ENCODE results near the gene FOXN3. TPM values are rescaled to one million over a fixed set of nuclear protein-coding genes. Genes with fewer than 3 reads are reported as not detected.

FOXN3 gene
- total and polyA plus RNA-seq, 2 donors (not counting 3 experiments of a cell fraction or from before 2014, with no cell fraction given) = 16.9 to 41.8 TPM

- DNase-seq (ENCODE audit: low read depth, low spot score) (no peak), FAIRE-seq (no peak)
- no peaks in the 10 kb centered on the region for H3K4me1 ChIP-seq (ENCODE audit: control insufficient read depth, extremely low read depth, insufficient read depth, low read length)
- H3K4me3 ChIP-seq (replicated peaks in 1 of 3; ENCODE audit: insufficient read depth in 1 of 3, low read depth in 1 of 3, low read length in 3 of 3) = no peak overlapping the region
- H3K9ac ChIP-seq (replicated peaks; ENCODE audit: extremely low read depth, insufficient read depth, low read length) = no peak overlapping the region
- H2AFZ ChIP-seq (ENCODE audit: low read depth, low read length) = no peak overlapping the region
- POLR2A ChIA-PET = no interaction called here
- intact Hi-C loops (cut with micrococcal nuclease) (no loop called here), dilution Hi-C loops (cut with MboI; ENCODE audit: extremely low pct_ligation_motif_present, low sequenced_read_pairs) (no loop called here)
- no peaks in the 10 kb centered on the region for H3K27me3 ChIP-seq (ENCODE audit: control insufficient read depth in 2 of 2, insufficient read depth in 2 of 2, low read length in 2 of 2)
- no peak for TF ChIP-seq MYC (IDR thresholded peaks at IDR 0.05; ENCODE audit: low read depth, low read length)
- no peak for TF ChIP-seq JUN (IDR thresholded peaks at IDR 0.05; ENCODE audit: borderline replicate concordance, insufficient read depth, insufficient read length, low read depth)
- TF ChIP-seq POLR2A (IDR thresholded peaks at IDR 0.05; ENCODE audit: low read depth, low read length) = no peak
- no peak for TF ChIP-seq GATA2 (IDR thresholded peaks at IDR 0.05; ENCODE audit: insufficient read depth, insufficient read length, low read depth, low read length)
- no peak for TF ChIP-seq EZH2 (IDR thresholded peaks at IDR 0.05; ENCODE audit: borderline replicate concordance, low read depth, low read length, severe bottlenecking)
- TF ChIP-seq CTCF (IDR thresholded peaks at IDR 0.05; ENCODE audit: extremely low read depth in 1 of 2, insufficient read depth in 1 of 2, low read depth in 1 of 2, low read length in 2 of 2) = no peak
- H4K20me1 ChIP-seq (replicated peaks; ENCODE audit: control insufficient read depth, extremely low read depth, insufficient read depth, low read length) = no peaks in the 10 kb centered on the region
- H3K27ac ChIP-seq (ENCODE audit: insufficient read depth, low read depth, low read length) = no peak overlapping the region
- H3K9me1 ChIP-seq (replicated peaks; ENCODE audit: control insufficient read depth, extremely low read depth, insufficient read depth, low read length) = no peaks in the 10 kb centered on the region
- H3K79me2 ChIP-seq (ENCODE audit: control insufficient read depth, insufficient read depth, low read length) = no peaks in the 10 kb centered on the region
- H3K9me3 ChIP-seq (replicated peaks; ENCODE audit: control insufficient read depth, insufficient read depth, low read length) = no peaks in the 10 kb centered on the region
- CTCF ChIA-PET = no interaction called here
- no peaks in the 10 kb centered on the region for H3K36me3 ChIP-seq (ENCODE audit: control insufficient read depth in 2 of 2, extremely low read depth in 1 of 2, insufficient read depth in 2 of 2, low read length in 2 of 2)
- H3K4me2 ChIP-seq (ENCODE audit: insufficient read depth, low read length) = no peak overlapping the region
- no TSS peak for BruUV-seq (replicated peaks)
Measured at GRCh38 chr14:89266754-89267153, 150.3 kb downstream of the FOXN3 start.

- DNase-seq (ENCODE audit: low read depth, low spot score) (no peak), FAIRE-seq (no peak)
- no peaks in the 10 kb centered on the region for H4K20me1 ChIP-seq (replicated peaks; ENCODE audit: control insufficient read depth, extremely low read depth, insufficient read depth, low read length)
- no peak overlapping the region for H3K9ac ChIP-seq (replicated peaks; ENCODE audit: extremely low read depth, insufficient read depth, low read length)
- ChIA-PET CTCF (interaction anchor here (0.6 kb wide), 1 partner anchor 112 kb away, joined by 3 read pairs; no protein-coding TSS in a partner anchor), POLR2A (no interaction called here)
- no peaks in the 10 kb centered on the region for H3K36me3 ChIP-seq (ENCODE audit: control insufficient read depth in 2 of 2, extremely low read depth in 1 of 2, insufficient read depth in 2 of 2, low read length in 2 of 2)
- H3K4me3 ChIP-seq (replicated peaks in 1 of 3; ENCODE audit: insufficient read depth in 1 of 3, low read depth in 1 of 3, low read length in 3 of 3) = no peak overlapping the region
- no peak overlapping the region for H3K27ac ChIP-seq (ENCODE audit: insufficient read depth, low read depth, low read length)
- H3K4me2 ChIP-seq (ENCODE audit: insufficient read depth, low read length) = no peak overlapping the region
- H3K27me3 ChIP-seq (ENCODE audit: control insufficient read depth in 2 of 2, insufficient read depth in 2 of 2, low read length in 2 of 2) = no peaks in the 10 kb centered on the region
- no peak overlapping the region for H2AFZ ChIP-seq (ENCODE audit: low read depth, low read length)
- H3K9me3 ChIP-seq (replicated peaks; ENCODE audit: control insufficient read depth, insufficient read depth, low read length) = no peaks in the 10 kb centered on the region
- no peaks in the 10 kb centered on the region for H3K4me1 ChIP-seq (ENCODE audit: control insufficient read depth, extremely low read depth, insufficient read depth, low read length)
- intact Hi-C loops (cut with micrococcal nuclease) = no loop called here
- BruUV-seq (replicated peaks) = no TSS peak
- dilution Hi-C loops (cut with MboI; ENCODE audit: extremely low pct_ligation_motif_present, low sequenced_read_pairs) = no loop called here
- no peaks in the 10 kb centered on the region for H3K9me1 ChIP-seq (replicated peaks; ENCODE audit: control insufficient read depth, extremely low read depth, insufficient read depth, low read length)
- no peaks in the 10 kb centered on the region for H3K79me2 ChIP-seq (ENCODE audit: control insufficient read depth, insufficient read depth, low read length)
- no peak for TF ChIP-seq EZH2 (IDR thresholded peaks at IDR 0.05; ENCODE audit: borderline replicate concordance, low read depth, low read length, severe bottlenecking)
- TF ChIP-seq MYC (IDR thresholded peaks at IDR 0.05; ENCODE audit: low read depth, low read length) = no peak
- no peak for TF ChIP-seq FOS (IDR thresholded peaks at IDR 0.05; ENCODE audit: borderline replicate concordance, insufficient read depth, low read length)
- no peak for TF ChIP-seq POLR2A (IDR thresholded peaks at IDR 0.05; ENCODE audit: low read depth, low read length)
- no peak for TF ChIP-seq JUN (IDR thresholded peaks at IDR 0.05; ENCODE audit: borderline replicate concordance, insufficient read depth, insufficient read length, low read depth)
- no peak for TF ChIP-seq GATA2 (IDR thresholded peaks at IDR 0.05; ENCODE audit: insufficient read depth, insufficient read length, low read depth, low read length)
- TF ChIP-seq MAX (IDR thresholded peaks at IDR 0.05; ENCODE audit: insufficient read depth, insufficient read length) = no peak
- no peak for TF ChIP-seq POLR2AphosphoS5 (IDR thresholded peaks at IDR 0.05; ENCODE audit: insufficient read depth, low read depth, low read length)
- TF ChIP-seq CTCF (IDR thresholded peaks at IDR 0.05; ENCODE audit: extremely low read depth in 1 of 2, insufficient read depth in 1 of 2, low read depth in 1 of 2, low read length in 2 of 2) = no peak
Measured at GRCh38 chr14:89265234-89265633, 151.8 kb downstream of the FOXN3 start.
